GM18861 (cell line): Measurements from ENCODE around the gene PKD2.
A peak's percentile ranks its signal among the peaks of the same experiment; 100 is the strongest.

Experiments used
- ATAC-seq: cut with Tn5 transposase; IDR thresholded peaks from one replicate; pipeline ENCODE4 v1.9.1; 2021; ENCODE audit not compliant: unreplicated experiment

Gene PKD2

DNA sequence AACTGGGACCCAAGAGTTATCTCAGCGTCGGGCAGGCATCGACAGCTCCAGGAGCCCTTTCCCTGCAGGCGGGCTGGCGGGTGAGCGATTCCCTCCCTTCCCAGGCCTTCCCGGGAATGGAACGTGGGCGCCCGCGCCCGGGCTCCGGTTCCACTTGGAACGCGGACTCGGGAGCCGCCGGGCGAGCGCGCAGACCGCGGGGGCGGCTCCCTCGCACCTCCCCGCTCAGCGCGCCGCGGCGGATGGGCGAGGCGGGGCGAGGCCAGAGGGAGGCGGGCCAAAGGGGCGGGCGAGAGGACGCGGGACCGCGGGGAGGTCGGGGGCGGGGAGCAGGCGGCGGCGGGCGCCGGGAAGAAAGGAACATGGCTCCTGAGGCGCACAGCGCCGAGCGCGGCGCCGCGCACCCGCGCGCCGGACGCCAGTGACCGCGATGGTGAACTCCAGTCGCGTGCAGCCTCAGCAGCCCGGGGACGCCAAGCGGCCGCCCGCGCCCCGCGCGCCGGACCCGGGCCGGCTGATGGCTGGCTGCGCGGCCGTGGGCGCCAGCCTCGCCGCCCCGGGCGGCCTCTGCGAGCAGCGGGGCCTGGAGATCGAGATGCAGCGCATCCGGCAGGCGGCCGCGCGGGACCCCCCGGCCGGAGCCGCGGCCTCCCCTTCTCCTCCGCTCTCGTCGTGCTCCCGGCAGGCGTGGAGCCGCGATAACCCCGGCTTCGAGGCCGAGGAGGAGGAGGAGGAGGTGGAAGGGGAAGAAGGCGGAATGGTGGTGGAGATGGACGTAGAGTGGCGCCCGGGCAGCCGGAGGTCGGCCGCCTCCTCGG, at the start of gene PKD2:
TSS of gene PKD2 (plus strand) at position 332 of the 818 bp plus-strand sequence. CDS start at position 431, 99 bp downstream.
- peak; percentile 74 for ATAC-seq

DNA sequence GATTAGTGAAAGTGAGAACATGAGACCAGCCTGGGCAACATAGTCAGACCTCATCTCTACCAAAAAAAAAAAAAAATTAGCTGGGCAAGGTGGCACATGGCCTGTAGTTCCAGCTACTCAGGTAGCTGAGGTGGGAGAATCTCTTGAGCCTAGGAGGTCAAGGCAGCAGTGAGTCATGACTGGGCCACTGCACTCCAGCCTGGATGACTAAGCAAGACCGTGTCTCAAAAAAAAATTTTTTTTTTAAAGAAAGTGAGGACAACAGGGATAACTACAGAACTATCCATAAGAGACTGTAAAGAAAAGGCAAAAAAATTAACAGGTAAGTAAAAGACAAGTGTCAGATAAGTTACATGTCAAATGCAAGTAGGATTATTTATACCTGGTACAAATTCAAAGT, 45.4 kb upstream of the PKD2 start:
- ATAC-seq, result no peak

DNA sequence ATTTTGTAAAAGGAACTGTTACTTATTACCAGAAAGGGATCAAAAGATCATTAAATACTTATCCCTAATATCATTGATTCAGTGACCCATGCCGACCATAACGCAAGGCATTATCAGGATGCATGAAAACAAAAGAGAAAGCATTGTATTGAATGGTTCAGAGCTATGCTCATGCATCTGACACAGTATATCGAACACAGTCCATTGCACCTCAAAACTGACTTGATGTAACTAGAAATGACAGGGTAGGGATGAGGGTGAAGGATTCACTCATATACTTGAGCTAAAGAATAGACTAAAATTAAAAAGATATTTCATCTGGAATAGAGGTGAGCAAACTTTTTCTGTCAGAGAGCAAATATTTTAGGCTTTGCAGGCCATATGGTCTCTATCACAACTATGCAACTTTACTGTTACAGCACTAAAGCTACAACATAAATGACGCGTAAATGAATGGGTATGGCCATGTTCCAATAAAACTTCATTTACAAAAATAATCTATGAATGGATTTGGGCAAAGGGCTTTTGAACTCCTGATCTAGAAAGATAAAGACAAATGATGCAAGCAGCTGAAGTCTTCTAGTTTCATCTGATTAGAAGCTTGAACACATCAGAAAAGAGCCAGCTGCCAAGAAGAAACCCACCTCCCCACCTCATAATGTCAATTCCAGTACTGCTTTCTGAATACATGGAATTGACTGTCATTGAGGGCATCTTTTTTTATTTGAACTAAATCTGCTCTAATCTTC, 44.9 kb upstream of the PKD2 start:
- no peak for ATAC-seq

DNA sequence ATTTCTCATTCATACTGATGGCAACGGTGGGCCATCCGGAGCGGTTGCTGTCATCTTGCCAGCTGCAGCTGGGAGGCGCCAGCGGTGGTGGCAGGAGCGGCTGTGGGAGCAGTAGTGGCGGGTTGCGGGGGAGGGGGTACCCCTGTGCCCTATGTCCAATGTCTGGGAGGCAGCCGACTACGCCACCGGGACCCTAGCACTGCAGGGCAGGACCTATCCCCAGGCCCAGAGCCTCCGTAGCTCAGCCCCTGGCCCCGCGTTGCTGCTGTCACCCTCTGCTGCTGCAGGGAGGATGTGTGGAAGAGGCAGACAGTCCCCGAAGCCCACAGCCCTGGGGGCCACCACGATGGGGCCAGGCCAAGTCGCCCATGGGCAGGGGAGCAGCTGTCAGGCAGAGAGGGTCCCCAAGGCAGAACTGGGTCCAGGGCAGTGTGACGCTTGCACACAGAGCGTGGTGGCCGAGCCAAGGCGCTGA, 41.9 kb upstream of the PKD2 start:
- no peak for ATAC-seq

DNA sequence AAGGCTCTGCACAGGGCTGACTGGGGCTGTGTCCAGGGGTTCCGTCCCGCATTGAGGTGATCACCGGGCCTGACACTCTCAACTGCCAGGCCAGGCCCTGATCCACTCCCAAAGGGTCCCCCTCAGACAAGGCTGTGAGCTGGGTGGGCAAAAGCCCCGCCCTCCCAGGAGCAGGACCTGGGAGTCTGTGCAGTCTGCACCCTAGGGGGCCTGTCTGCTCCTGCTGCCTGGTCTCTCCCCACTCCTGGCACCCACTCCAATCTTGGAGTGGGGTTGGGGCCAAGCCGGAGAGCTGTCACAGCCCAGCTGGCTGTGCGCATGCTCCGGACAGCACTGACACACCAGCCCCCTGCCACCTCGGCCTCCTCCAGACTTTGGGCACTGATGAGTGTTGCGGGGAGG, 41.3 kb upstream of the PKD2 start:
- no peak for ATAC-seq

DNA sequence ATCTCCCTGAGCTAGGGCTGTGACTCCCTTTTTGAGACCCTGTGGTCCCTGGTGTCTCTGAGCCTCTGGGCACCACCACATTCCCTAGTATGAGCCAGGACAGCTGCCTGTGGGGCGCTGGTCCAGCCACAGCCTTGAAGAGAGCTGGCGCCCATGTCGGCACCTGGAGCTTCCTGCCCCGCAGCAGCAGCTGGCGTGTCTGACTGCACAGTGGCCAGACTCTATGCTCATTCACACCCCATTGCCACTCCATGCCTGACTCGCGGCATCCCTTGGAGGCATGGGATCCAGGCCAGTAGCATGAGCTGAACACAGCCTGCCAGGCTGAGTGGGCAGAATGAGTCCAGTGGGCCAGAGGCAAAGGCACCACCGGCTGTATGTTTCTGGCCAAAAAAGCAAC, 40.2 kb upstream of the PKD2 start:
- ATAC-seq, result no peak

DNA sequence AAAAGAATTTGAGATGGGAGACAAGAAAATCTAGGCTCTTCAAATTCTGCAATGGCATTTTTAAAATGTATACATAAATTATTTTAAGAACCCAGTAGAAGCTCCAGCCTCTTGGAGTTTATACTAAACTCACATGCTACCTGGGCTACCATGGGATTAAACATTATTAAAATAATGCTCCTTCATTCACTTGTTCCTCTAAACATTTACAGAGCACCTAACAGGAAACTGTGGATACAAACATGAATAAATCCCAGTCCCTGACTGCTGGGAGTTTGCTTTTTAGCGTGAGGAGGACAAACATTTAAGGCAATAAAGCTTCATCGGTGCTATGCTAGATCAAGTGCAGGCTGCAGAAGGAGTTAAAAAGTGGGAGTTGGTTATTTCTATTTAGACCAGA, 37.3 kb upstream of the PKD2 start:
- no peak for ATAC-seq

DNA sequence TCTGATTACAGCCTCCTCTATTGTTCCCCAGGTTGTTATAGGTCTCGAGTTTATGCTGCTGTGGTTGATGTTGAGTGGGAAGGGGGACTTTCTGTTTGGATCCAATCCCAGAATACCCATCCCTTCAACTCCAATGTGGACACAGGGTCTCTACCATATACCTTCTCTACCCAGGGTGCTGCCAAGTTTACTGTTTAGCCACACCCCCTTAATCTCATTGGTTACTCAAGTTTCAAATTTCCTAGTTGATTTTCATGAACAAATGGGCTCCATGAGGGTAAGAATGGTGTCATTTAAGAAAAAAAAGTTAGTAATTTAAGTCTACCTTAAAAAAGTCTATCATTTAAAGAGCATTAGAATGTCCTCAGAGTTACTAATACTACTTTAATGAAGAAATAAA, 35.6 kb upstream of the PKD2 start:
- ATAC-seq, result no peak

DNA sequence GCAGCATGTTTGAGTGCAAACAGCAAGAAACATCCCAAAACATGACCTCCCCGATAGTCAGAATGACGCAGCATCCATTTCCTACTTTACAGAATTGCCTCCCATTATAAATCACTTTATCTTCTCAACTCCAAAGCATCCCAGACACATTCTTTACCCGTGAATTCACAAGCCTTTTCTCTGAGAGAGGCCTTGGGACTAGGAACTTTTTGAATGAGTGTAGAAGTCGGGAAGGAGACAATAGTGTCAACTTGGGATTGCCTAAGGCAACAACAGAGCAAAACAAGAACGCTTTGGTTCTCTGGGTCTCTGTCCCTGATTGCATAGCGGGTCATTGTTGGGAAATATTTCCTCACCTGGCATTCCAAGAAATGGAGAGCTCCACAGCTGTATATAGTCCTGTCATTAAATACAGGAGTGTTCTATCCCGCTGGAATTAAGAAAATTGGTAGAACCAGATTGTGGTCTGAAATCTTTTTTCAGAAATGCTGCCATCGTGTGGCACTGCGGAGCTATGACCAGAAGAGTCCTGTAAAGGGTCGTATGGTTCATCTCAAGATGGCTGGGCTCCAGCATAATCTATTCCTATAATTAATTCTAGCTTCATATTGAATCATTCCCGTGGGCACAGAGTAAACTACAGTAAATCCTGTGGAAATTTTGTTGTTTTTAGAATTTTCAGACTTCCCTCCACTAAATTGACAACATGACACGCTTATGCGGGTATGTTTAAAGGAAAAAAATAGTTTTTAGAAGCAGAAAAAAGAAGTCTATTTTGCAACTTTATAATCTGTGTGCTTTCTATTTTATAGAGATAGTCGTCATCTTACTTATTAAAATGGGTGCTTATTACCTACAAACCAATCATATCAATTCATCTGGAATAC, 33.9 kb upstream of the PKD2 start:
- ATAC-seq, result peak; percentile 67

DNA sequence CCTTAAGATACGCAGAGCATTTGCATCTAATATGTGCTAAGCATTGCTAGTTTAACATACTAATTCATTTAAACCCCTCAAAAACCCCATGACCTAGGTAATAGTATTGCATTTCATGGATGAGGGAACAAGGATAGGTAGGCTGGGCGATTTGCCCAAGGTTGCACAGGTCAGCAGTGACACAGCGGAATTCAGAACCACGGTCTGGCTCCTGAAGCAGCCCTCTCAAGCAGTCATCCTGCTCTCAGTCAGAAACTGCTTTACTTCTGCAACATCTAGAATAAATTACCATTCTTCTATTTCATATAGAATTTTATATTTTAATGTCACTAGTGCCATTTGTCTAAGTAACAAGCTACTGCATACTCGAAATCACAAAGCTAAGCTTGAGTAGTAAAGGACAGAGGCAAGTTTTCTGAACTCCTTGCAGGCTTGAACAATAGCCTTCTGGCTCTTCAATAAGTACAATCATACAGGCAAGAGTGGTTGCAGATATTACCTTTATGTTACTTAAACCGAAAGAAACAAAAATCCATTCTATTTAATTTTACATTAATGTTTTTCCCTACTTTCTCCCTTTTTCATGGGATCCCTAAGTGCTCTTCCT, 32.5 kb upstream of the PKD2 start:
- ATAC-seq, result peak; percentile 36

DNA sequence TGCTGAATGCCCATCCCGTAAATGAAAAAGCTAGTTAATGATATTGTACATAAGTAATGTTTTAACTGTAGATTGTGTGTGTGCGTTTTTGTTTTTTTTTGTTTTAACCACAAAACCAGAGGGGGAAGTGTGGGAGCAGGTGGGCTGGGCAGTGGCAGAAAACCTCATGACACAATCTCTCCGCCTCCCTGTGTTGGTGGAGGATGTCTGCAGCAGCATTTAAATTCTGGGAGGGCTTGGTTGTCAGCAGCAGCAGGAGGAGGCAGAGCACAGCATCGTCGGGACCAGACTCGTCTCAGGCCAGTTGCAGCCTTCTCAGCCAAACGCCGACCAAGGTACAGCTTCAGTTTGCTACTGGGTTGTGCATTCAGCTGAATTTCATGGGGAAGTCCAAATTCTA, 32.0 kb upstream of the PKD2 start, which contains the start of gene SPP1:
TSS of gene SPP1 (plus strand) at position 249 of the 400 bp plus-strand sequence. CDS start 1,182 bp downstream, outside the sequence.
- peak; percentile 66 for ATAC-seq

DNA sequence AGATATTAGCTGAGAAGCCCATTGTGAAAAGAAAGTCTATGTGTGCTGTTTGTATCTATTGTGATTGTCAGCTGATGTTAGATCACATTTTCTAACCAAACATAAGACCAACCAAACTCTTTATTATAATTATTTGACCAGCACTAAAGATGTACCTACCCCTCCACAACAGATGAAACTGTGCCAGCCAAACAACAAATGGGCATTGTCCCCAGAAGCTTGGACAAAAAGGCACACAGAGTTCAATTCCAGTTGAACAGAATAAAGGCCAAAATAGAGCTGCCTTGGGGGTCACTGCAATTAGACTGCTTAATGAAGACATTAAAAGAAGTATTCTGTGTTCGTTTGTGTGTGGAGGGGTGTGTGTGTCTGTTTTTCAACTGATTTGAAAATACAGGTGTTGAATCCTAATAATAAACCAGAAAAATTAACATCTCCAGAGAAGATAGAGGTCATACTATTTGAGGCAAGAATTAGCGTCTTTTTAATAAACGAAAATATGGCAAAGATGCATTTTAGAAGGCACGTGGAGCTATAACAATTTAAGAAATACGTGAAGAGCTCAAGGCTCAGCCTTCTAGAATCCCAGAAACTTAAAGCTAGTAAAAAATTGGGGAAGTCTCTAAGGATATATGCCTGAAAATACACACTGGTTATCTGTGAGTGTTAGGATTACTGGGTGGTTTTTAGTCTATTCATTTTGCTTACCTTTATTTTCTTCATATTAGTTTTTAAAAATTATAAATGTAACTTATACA, 29.7 kb upstream of the PKD2 start:
- ATAC-seq, result no peak

DNA sequence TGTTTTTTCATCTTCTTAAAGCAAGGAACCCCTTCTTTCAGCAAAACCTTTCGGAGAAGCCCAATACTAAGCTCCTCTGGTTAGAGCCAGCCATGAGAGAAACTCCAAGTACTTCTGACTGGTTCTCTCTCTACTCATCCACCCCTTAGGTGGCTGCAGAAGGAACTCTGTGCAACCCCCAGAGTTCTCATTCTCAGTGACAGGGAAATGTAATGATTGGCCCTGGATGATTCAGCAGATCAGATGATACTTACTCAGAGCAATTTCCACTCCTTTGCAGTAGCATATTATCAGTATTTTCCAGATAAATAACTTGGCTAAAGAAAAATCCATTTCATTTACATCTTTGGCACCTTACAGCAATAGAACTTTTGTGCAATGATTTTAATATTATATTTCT, 28.8 kb upstream of the PKD2 start:
- no peak for ATAC-seq

DNA sequence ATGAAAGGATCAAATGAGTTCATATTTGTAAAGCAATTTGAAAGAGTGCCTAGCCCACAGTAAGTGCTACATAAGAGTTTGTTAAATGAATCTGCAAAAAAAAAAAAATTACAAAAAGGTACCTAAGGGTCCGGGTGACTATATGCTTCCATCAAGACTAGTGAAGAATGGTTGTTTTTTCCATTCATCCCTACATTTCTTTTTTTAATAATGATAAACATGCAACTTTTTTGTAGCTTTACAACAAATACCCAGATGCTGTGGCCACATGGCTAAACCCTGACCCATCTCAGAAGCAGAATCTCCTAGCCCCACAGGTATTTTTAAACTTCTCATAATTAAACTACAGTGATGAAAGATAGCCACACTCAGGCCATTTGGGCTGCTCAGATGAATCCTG, 27.6 kb upstream of the PKD2 start:
- ATAC-seq, result no peak

DNA sequence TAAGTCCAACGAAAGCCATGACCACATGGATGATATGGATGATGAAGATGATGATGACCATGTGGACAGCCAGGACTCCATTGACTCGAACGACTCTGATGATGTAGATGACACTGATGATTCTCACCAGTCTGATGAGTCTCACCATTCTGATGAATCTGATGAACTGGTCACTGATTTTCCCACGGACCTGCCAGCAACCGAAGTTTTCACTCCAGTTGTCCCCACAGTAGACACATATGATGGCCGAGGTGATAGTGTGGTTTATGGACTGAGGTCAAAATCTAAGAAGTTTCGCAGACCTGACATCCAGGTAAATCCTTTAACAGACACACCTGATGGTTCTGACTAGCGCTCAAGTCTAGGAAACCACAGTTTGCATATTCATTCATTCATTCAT, 25.9 kb upstream of the PKD2 start:
- ATAC-seq, result no peak

DNA sequence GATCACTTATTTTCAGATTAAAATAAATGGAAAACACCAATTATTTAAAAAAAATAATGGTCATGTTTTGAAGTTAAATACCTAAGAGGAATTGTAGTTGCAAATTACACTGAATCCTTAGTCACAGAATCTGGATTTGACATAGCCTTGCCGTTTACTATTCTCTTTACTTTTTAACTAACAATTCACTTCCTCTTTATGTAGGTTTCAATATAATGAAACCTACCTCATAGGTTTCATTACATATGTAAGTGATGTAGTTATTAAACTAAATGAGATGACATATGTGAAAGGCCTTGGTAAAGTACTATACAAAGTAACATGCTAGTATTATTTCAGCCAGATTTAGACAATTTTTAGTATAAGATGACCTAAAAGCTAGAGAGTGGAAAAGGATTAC, 25.4 kb upstream of the PKD2 start:
- no peak for ATAC-seq

DNA sequence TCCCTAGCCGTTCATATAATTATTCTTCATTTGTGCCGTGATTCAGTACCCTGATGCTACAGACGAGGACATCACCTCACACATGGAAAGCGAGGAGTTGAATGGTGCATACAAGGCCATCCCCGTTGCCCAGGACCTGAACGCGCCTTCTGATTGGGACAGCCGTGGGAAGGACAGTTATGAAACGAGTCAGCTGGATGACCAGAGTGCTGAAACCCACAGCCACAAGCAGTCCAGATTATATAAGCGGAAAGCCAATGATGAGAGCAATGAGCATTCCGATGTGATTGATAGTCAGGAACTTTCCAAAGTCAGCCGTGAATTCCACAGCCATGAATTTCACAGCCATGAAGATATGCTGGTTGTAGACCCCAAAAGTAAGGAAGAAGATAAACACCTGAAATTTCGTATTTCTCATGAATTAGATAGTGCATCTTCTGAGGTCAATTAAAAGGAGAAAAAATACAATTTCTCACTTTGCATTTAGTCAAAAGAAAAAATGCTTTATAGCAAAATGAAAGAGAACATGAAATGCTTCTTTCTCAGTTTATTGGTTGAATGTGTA, 24.9 kb upstream of the PKD2 start:
- ATAC-seq, result no peak

DNA sequence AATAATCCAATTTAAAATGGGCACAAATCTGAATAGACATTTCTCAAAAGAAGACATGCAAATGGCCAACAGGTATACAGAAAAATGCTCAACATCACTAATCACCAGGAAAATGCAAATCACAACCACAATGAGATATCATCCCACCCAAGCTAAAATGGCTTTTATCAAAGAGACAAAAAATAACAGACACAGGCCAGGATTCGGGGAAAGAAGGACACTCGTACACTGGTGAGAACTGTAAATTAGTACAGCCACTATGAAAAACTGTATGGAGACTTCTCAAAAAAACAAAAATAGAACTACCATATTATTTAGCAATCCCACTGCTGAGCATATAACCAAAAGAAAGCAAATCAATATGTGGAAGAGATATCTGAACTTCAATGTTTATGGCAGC, 23.4 kb upstream of the PKD2 start:
- no peak for ATAC-seq

DNA sequence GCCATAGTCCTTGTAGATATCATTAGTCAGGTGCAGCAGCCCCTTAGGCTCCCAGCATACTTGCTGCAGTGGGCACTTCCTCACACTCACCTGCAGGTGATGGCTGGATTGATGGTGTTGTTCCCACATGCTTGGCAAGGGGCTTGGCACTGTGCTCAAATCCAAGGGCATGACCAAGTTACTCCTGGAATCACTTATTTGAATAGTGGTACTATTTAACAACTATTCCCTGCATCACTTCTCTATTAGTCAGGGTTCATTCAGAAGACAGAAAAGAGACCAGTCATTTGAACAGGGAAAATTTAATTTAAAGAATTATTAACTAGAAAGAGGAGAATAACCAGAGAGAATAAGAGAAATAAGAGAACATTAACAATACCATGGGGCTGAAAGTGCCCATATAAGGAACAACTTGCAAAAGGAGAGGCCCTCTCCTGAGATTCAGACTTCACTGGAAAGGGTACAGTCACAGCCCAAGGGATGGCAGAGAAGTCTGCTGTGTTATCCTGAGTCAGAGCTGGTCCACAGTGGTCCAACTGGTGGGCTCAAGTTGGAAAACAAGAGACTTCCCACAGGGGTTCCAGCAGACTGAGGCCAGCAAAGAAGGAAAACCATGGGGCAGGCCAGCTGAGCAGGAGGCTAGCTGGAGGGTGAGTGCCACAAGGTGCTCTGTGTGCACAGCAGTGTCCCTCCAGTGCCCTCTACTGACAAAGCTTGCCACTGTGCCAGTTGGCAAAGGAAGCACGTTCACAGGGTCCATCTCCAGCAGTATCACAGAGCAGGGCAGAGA, 22.1 kb upstream of the PKD2 start:
- ATAC-seq, result peak; percentile 89
